A549 treated with CpdA at 1 μM for 4 hours (cell line): ENCODE measurements around the gene CCDC33. TPM values are rescaled to one million over a fixed set of nuclear protein-coding genes. Genes with fewer than 3 reads are reported as not detected.

Source experiments
- total RNA-seq: library from RNA; stranded (reverse); fragments of 200-300 nt; extraction: Qiagen RNA extraction; gene quantifications from 5 replicates; pipeline ENCODE4 v1.2.3, GENCODE V29; 2022; ENCODE audit warnings: low read depth

CCDC33 gene
- 5.8 to 7.8 TPM (median 6.1 TPM) in 5 replicates for total RNA-seq

DNA sequence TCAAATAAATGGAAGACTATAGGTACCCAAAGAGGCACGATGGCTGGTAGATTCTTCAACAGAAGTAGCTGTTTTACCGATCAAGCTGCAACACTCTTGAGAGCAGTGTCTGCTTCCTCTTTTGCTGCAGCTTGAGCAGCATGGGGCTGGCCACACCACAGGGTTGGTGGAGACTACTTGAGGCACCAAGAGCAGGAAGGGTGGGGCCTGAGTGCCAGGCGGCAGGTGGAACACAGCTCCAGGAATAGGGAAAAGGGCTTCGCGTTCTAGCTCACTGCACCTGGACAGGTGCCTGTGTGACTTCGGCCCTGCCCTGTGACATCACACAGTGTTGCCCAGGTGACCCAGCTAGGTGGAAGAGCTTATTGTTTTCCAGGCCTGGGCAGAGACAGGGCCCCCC, at the start of gene CCDC33:
Gene CCDC33 (plus strand): TSS at position 365 of the 400 bp plus-strand sequence. CDS start 394 bp downstream, outside the sequence.

DNA sequence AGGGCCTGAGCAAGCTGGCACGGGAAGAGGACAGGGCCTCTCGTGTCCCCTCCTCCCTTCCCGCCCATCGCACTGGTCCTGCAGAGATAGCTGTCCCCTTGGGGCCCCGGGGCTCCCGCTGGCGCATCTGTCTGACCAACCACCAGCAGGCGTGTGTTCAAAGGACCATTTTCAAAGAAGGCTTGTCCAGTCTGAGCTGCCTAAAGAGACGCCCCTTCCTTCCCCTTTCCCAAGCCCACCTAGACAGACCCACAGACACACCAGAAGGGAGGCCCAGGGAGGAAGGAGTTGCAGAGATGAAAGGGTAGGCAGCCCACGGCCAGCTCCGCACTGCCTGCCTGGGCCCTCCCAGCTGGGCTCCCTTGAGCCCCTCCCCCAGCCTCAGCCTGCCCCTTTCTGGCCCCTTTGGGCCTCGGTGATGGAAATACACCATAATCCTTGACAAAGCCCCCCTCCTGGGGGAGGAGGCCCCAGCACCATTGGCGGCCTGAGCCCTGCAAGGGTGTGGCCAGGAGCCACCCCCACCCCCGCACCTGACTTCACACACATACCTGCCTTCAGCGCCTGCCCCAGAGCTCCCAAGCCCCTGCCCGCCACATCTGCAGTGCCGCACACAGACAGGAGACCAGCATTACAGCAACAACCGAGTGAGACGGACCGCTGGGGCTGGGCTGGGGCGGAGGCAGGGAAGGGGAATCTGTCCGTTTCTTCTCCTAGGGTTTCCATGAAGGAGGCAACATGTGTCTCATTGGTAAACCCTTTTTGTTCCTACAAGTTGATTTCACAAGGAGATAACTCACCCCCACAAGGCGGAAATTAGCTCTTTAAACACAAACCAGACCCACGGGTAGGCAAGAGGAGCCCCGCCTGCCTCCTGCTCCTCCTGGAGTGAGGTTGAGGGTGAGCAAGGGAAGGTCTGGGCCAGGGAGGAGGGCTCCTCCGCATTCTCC, 33.4 kb upstream of the CCDC33 start, which contains the start of gene STRA6:
Gene STRA6 (minus strand): TSS at position 336 of the 950 bp plus-strand sequence. CDS start 520 bp downstream, outside the sequence.

DNA sequence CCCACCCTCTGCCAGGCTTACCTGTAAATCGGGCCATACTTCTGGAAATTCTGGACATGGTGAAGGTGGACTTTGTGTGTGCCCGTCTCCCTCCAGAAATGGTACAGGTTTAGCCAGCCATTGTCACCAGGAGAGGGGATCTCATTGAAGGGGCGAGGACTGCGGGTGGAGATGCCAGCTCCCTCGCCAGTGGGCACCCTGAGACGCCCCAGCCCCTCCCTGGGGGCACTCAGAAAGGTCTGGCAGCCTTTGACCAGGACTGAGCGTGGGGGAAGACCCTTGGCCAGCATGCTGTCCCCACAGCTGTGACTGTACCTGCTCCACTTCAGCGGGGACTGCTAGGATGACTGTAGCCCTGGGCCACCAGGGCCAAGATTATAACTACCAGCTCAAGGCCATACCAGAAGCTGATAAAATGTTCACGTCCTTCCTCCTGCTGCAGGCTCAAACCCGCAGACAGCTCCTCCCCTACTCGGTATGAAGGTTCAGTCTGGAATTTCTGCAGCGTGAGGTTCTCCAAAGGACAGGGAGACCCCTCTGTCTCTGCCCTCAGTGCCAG, 131.2 kb downstream of the CCDC33 start, which contains the start of gene CYP11A1:
Gene CYP11A1 (minus strand): TSS at position 351 of the 559 bp plus-strand sequence. CDS start 61 bp downstream, at position 290.

Other genes starting within 250 kb of the CCDC33 start
- gene STOML1, start 244.0 kb upstream of the CCDC33 start, total RNA-seq = 9.6 to 12.9 TPM (median 12.0 TPM) in 5 replicates
- 10.7 to 15.4 TPM (median 14.8 TPM) in 5 replicates for gene PML, start 241.6 kb upstream of the CCDC33 start, total RNA-seq
- gene GOLGA6A, start 153.8 kb upstream of the CCDC33 start, total RNA-seq = 0.07 to 0.14 TPM (median 0.11 TPM) in 4 of 5 replicates, not detected in the other
- 0.13 to 0.27 TPM (median 0.15 TPM) in 5 replicates for gene ISLR2, start 105.7 kb upstream of the CCDC33 start, total RNA-seq
- 0.14 to 0.44 TPM (median 0.38 TPM) in 5 replicates for gene ISLR, start 62.6 kb upstream of the CCDC33 start, total RNA-seq
- 51.0 to 75.4 TPM (median 63.6 TPM) in 5 replicates for gene STRA6, start 33.5 kb upstream of the CCDC33 start, total RNA-seq
- not detected in 5 replicates for gene CYP11A1, start 131.3 kb downstream of the CCDC33 start, total RNA-seq
- 2.4 to 3.1 TPM (median 2.7 TPM) in 5 replicates for gene SEMA7A, start 197.6 kb downstream of the CCDC33 start, total RNA-seq
- 40.9 to 44.2 TPM (median 42.6 TPM) in 5 replicates for gene UBL7, start 224.8 kb downstream of the CCDC33 start, total RNA-seq